BE2C (cell line): ENCODE results near the gene TMEM59L.

Experiments
- DNase-seq: peaks from one replicate; pipeline ENCODE4 v3.0.0-alpha.2; 2020
- H3K27me3 ChIP-seq: fragments of 250-450 bp; sonication (Bioruptor Pico); 2 replicates; pipeline ENCODE4 v1.5.1; 2020; ENCODE audit warnings: mild to moderate bottlenecking
- H3K36me3 ChIP-seq: fragments of 250-450 bp; sonication (Bioruptor Pico); 2 replicates; pipeline ENCODE4 v1.5.1; 2020; ENCODE audit warnings: mild to moderate bottlenecking
- H3K4me1 ChIP-seq: fragments of 250-450 bp; sonication (Bioruptor Pico); 2 replicates; pipeline ENCODE4 v1.5.1; 2020
- H3K4me3 ChIP-seq: 2 replicates; pipeline ENCODE4 v1.5.1; 2011; ENCODE audit warnings: low read depth, low read length
- H3K9me3 ChIP-seq: fragments of 250-450 bp; sonication (Bioruptor Pico); 2 replicates; pipeline ENCODE4 v1.5.1; 2020
- TF ChIP-seq, protein P1 (sequence below): IDR thresholded peaks from 2 replicates; pipeline ENCODE4 v1.5.1; 2012; ENCODE audit warnings: mild to moderate bottlenecking, low read depth, low read length

The TMEM59L gene

DNA sequence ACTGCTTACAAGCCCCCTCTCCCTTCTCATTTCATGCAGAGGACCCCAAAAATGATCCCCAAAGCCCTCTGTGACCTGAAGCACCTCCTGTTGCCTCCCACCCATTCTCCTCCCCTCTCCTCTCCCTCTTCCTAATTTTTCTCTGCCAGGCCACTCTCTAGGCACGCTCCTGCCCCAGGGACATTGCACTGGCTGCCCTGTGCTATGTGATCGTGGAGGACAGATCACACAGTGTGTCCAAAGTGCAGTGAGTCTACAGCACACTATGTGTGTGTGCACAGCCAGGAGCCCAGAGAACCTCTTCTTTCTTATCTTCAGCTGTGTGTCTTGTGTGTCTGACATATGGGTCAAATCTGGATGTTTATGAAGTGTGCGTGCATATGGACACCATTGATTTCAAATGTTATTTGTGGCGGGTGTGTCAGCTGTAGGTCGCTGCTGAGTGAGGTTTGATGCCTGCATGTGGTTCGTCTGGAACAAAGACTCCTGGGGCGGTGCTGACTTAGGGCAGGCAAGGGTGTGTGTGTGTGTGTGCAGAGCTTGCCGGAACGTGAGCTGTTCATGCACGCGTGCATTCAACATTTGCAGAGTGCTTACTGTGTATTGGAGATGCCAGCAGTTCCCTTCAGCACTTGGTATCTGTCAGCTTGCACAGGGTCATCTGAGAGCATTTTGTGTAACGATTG is 22.1 kb downstream of the TMEM59L start:
- Histone ChIP-seq H3K4me3 (no peak overlapping the region), H3K4me1 (no peaks in the 10 kb centered on the region), H3K36me3 (no peaks in the 10 kb centered on the region), H3K27me3 (no peaks in the 10 kb centered on the region), H3K9me3 (no peaks in the 10 kb centered on the region)
- DNase-seq = no peak
- TF ChIP-seq, protein P1, sequence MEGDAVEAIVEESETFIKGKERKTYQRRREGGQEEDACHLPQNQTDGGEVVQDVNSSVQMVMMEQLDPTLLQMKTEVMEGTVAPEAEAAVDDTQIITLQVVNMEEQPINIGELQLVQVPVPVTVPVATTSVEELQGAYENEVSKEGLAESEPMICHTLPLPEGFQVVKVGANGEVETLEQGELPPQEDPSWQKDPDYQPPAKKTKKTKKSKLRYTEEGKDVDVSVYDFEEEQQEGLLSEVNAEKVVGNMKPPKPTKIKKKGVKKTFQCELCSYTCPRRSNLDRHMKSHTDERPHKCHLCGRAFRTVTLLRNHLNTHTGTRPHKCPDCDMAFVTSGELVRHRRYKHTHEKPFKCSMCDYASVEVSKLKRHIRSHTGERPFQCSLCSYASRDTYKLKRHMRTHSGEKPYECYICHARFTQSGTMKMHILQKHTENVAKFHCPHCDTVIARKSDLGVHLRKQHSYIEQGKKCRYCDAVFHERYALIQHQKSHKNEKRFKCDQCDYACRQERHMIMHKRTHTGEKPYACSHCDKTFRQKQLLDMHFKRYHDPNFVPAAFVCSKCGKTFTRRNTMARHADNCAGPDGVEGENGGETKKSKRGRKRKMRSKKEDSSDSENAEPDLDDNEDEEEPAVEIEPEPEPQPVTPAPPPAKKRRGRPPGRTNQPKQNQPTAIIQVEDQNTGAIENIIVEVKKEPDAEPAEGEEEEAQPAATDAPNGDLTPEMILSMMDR = no peak

DNA sequence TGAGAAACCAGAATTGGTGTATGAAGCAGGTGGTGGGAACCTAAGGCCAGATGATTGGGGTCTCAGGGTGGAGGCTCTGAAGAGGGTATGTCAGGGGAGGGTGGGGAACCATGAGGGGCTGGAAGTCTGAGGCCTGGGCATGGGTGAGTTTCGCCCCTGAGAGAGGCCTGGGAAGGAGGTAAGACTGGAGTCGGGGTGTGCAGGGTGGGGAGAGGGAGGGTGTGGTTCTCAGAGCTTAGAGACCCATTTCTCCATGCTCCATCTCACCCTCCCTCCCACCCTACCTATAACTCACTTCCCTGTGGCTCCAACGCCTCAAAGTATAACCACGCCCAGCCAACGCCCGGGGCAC is 23.1 kb downstream of the TMEM59L start:
- TF ChIP-seq, protein P1 = no peak
- no peaks in the 10 kb centered on the region for H3K4me1 ChIP-seq
- no peaks in the 10 kb centered on the region for H3K27me3 ChIP-seq
- no peak for DNase-seq
- no peaks in the 10 kb centered on the region for H3K9me3 ChIP-seq
- H3K36me3 ChIP-seq = no peaks in the 10 kb centered on the region
- no peak overlapping the region for H3K4me3 ChIP-seq

DNA sequence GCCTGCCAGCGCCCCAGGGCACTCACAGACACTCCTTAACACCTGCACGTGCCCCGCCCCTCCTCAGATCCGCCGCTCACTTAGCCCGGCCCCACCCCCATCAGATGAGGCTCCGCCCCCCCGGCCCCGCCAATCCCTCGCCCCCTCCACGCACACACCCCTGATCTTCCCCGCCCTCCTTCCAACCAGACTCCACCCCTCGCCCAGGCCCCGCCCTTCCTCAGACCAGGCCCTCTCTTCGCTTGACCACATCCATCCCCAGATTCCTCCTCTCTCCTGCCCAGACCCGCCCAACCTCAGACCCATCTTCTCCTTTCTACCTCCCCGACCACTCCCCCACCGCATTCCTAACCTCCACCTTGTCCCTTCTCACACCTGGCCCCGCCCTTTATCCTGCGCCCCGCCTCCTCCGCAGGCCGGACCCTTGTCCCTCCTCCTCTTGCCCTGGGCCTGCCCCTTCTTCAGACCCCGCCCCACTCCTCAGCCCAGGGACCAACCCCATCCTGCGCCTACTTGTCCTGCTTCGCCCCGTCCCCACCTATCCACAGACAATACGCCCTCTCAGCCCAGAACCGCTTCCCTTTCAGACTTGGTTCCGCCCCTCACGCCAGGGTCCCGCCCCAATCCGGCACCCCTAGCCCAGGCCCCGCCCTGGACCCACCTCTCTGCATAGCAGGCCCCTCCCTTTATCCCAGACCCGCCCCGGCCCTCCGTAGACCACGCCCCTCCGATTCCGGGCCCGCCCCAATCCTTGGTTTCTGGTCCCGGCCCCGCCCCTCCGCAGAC is 23.7 kb downstream of the TMEM59L start:
- peak; percentile 99 for DNase-seq
- peak overlapping the region; percentile 79 for H3K4me3 ChIP-seq
- no peaks in the 10 kb centered on the region for H3K27me3 ChIP-seq
- no peaks in the 10 kb centered on the region for H3K4me1 ChIP-seq
- no peaks in the 10 kb centered on the region for H3K36me3 ChIP-seq
- no peaks in the 10 kb centered on the region for H3K9me3 ChIP-seq
- TF ChIP-seq, protein P1 = no peak

DNA sequence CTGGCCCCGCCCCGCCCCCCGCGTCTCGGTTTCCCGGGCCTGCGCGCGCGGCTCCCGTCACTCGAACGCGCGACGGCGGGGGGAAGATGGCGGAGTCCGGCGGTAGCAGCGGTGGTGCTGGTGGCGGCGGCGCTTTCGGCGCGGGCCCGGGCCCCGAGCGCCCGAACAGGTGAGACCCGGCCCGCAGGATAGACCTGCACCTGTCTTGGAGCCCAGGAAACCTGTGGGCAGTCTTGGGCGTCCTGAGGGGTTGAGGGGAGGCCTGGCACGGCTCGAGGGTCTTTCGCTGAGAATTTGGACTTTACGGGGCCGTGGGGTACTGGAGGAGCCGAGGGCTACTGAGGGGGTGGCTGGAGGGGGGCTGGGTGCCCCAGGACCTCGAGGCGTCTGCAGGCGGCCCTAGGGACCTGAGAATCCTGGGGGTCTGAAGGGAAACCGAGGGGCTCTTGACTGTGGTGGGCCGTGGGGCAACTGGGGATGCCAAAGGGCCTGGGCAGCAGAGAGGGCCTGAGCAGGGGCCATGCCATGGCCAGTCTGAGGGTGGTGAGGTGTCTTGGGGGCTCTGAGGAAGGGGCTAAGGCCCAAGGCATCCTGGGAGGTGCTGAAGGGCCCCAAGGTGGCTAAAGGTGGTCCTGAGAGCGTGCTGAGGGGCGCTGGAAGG is 24.4 kb downstream of the TMEM59L start, which contains the start of gene KLHL26:
TSS of gene KLHL26 (plus strand) at position 60 of the 661 bp plus-strand sequence. CDS start at position 87, 27 bp downstream.
- DNase-seq = no peak
- Histone ChIP-seq H3K4me3 (peak within 1 kb of the TSS; percentile 79), H3K9me3 (no peaks in the 10 kb centered on the region), H3K27me3 (no peaks in the 10 kb centered on the region), H3K36me3 (no peaks in the 10 kb centered on the region), H3K4me1 (no peaks in the 10 kb centered on the region)
- TF ChIP-seq, protein P1 = no peak

DNA sequence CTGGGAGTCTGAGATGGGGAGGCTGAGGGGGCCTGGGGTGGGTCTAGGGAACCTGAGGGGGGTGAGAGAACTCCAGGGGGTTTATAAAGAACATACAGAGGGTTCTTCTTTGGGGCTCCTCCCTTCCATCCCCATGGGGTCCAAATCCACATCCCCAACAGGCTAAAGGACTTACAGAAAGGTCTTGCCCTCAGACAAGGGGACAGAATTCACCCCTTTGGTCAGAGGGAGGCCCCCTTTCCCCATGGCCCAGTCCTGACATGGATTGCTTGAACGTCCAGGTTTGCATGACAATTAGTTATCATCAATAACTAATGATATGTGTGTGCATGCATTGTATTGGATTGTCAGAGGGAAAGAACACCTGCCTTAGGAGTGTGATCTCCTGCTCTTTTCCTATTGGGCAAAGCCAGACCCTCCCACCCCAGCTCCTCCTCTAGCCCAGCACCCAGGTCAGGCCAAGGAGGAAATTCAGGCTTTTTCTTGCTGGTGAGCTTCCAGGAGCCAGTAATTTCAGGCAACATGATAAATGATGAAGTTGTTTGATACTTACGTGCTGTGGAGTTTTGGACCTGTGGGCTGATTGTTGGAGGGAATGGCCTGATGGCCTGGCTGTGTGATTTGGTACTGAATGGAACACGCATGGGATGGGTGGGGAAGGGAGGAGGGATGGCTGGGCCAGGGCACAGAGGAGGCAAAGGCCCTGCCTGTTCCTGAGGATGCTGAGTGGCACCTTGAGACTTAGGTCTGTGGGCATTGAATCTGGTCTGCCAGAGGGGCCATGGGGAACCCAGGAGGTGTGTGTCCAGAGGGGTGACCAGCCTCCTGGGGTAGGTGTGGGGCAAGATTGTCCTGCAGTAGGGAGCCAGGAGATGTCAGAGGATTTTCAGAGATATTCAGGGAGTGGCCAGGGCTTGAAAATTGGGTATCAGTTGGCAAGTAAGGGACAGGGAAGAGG is 25.3 kb downstream of the TMEM59L start:
- H3K4me1 ChIP-seq = no peaks in the 10 kb centered on the region
- H3K4me3 ChIP-seq = peak overlapping the region; percentile 79
- no peak for DNase-seq

More for the DNA sequence above, 25.3 kb downstream of the TMEM59L start:
- H3K9me3 ChIP-seq = no peaks in the 10 kb centered on the region
- TF ChIP-seq, protein P1 = no peak
- H3K36me3 ChIP-seq = no peaks in the 10 kb centered on the region
- no peaks in the 10 kb centered on the region for H3K27me3 ChIP-seq
